Esophagus squamous epithelium (tissue), 5 donors: Measurements from ENCODE around the gene DMKN. TPM values are rescaled to one million over a fixed set of nuclear protein-coding genes. Genes with fewer than 3 reads are reported as not detected.

Experiments
- DNase-seq: peaks from one replicate; lab custom pipeline; 2025; lab: John Stamatoyannopoulos, UW
- H3K27ac ChIP-seq, 4 donors: fragments of 200-600 bp; sonication (generic); one replicate each; pipeline ENCODE4 v1.5.1; 2016 to 2019; ENCODE audit warnings: mild to moderate bottlenecking in 1 of 4
- H3K27me3 ChIP-seq, 4 donors: fragments of 200-600 bp; sonication (generic); 1 replicate in 3 of 4; 2 replicates in 1 of 4; pipeline versions ENCODE4 v1.5.1 to v1.6.0; 2017 to 2021; ENCODE audit warnings: antibody characterized with exemption in 1 of 4
- H3K36me3 ChIP-seq, 3 donors: fragments of 200-600 bp; sonication (generic); one replicate each; pipeline ENCODE4 v1.5.1; 2016 to 2019
- H3K4me1 ChIP-seq, 3 donors: fragments of 200-600 bp; sonication (generic); one replicate each; pipeline ENCODE4 v1.5.1; 2017 to 2019
- H3K4me3 ChIP-seq, 4 donors: fragments of 200-600 bp; sonication (generic); 1 replicate in 3 of 4; 2 replicates in 1 of 4; pipeline ENCODE4 v1.5.1; 2016 to 2019; ENCODE audit warnings: mild to moderate bottlenecking in 2 of 4, moderate library complexity in 1 of 4
- H3K9me3 ChIP-seq, 3 donors: fragments of 200-600 bp; sonication (generic); one replicate each; pipeline ENCODE4 v1.5.1; 2016 to 2019
- POLR2A ChIP-seq, 4 donors: fragments of 450-650 bp; IDR thresholded peaks; one replicate each; pipeline ENCODE4 v1.6.1; 2017; ENCODE audit warnings: antibody characterized with exemption in 4 of 4, mild to moderate bottlenecking in 4 of 4, moderate library complexity in 3 of 4
- WGBS, 2 donors: methylation state at CpG; one replicate each; pipeline ENCODE4 v1.1.5; 2018; 5-methylcytosine and 5-hydroxymethylcytosine counted together
- intact Hi-C: fragments of 100-400 bp; cut with DNase I; formaldehyde crosslinking; loops from one replicate; pipeline ENCODE4 v1.15.0; 2022
- total RNA-seq, 4 donors: library from RNA; depleted of rRNA; stranded (reverse); fragments of >200 nt; gene quantifications; one replicate each; pipeline ENCODE4 v1.1.0, GENCODE V29; 2016
- TF ChIP-seq, protein P1 (sequence below), 6 experiments: fragments of 450-650 bp in 4 of 6; fragments of 200-600 bp in 2 of 6; sonication (generic) in 2 of 6; IDR thresholded peaks; one replicate each; pipeline ENCODE4 v1.5.1; 2016 to 2019; ENCODE audit warnings: antibody characterized with exemption in 6 of 6, mild to moderate bottlenecking in 4 of 6, moderate library complexity in 4 of 6
- donor health status: DM: yes; HTN: yes; CAD: no.

Gene DMKN
- total RNA-seq, 4 donors from 2014 or later: 81.6 to 449 (median 257) TPM

GRCh38 chr19:35549879-35550523, 36.6 kb upstream of the DMKN start:
- Histone ChIP-seq H3K27ac (no peak overlapping the region), H3K4me3 (no peak overlapping the region), H3K27me3 (no peaks in the 10 kb centered on the region), H3K9me3 (no peaks in the 10 kb centered on the region), H3K4me1 (peaks cover 9 to 35% (median 12%) of the 10 kb centered on the region in 3 donors), H3K36me3 (peaks cover 0 to 39% (median 7%) of the 10 kb centered on the region in 3 donors)
- intact Hi-C loops: loop anchor here (10.0 kb wide), 1 partner anchor 165 kb away; the partner anchor contains the start of gene KMT2B
- TF ChIP-seq, protein P1, sequence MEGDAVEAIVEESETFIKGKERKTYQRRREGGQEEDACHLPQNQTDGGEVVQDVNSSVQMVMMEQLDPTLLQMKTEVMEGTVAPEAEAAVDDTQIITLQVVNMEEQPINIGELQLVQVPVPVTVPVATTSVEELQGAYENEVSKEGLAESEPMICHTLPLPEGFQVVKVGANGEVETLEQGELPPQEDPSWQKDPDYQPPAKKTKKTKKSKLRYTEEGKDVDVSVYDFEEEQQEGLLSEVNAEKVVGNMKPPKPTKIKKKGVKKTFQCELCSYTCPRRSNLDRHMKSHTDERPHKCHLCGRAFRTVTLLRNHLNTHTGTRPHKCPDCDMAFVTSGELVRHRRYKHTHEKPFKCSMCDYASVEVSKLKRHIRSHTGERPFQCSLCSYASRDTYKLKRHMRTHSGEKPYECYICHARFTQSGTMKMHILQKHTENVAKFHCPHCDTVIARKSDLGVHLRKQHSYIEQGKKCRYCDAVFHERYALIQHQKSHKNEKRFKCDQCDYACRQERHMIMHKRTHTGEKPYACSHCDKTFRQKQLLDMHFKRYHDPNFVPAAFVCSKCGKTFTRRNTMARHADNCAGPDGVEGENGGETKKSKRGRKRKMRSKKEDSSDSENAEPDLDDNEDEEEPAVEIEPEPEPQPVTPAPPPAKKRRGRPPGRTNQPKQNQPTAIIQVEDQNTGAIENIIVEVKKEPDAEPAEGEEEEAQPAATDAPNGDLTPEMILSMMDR (IDR thresholded peaks at IDR 0.05): no peak
- TF ChIP-seq POLR2A (IDR thresholded peaks at IDR 0.05): no peak
- no peak for DNase-seq
- 76 to 80% methylated on average over 3 to 5 of the region's 15 CpGs for WGBS, 2 donors

GRCh38 chr19:35549174-35549788, 35.8 kb upstream of the DMKN start:
- no peak for DNase-seq
- H3K4me3 ChIP-seq: no peak overlapping the region
- H3K27ac ChIP-seq: no peak overlapping the region
- no peaks in the 10 kb centered on the region for H3K9me3 ChIP-seq
- peaks cover 0 to 39% (median 7%) of the 10 kb centered on the region in 3 donors for H3K36me3 ChIP-seq
- TF ChIP-seq, protein P1 (IDR thresholded peaks at IDR 0.05): peak; percentile 69 to 83 (median 76)
- TF ChIP-seq POLR2A (IDR thresholded peaks at IDR 0.05): no peak
- intact Hi-C loops: loop anchor here (10.0 kb wide), 1 partner anchor 166 kb away; the partner anchor contains the start of gene KMT2B
- peaks cover 14 to 42% (median 16%) of the 10 kb centered on the region in 3 donors for H3K4me1 ChIP-seq
- WGBS, 2 donors: 20 to 22% methylated on average over 6 of the region's 6 CpGs
- no peaks in the 10 kb centered on the region for H3K27me3 ChIP-seq

GRCh38 chr19:35546532-35546931, 33.1 kb upstream of the DMKN start:
- peak overlapping the region; percentile 63 to 88 (median 82) for H3K4me3 ChIP-seq
- intact Hi-C loops: loop anchor here (10.0 kb wide), 1 partner anchor 168 kb away; the partner anchor contains the start of gene KMT2B
- no peak for DNase-seq
- WGBS, 2 donors: 61 to 79% methylated on average over 2 to 3 of the region's 8 CpGs
- H3K4me1 ChIP-seq: peaks cover 18 to 47% (median 19%) of the 10 kb centered on the region in 3 donors
- TF ChIP-seq, protein P1 (IDR thresholded peaks at IDR 0.05): no peak
- no peak for TF ChIP-seq POLR2A (IDR thresholded peaks at IDR 0.05)
- peaks cover 0 to 48% (median 7%) of the 10 kb centered on the region in 3 donors for H3K36me3 ChIP-seq
- no peaks in the 10 kb centered on the region for H3K27me3 ChIP-seq
- no peaks in the 10 kb centered on the region for H3K9me3 ChIP-seq
- peak overlapping the region in 3 of 4 donors; percentile 85 to 92 (median 88) for H3K27ac ChIP-seq

- H3K4me3 ChIP-seq: peak overlapping the region; percentile 63 to 88 (median 82)
- peaks cover 18 to 47% (median 19%) of the 10 kb centered on the region in 3 donors for H3K4me1 ChIP-seq
- peak overlapping the region; percentile 85 to 92 (median 86) for H3K27ac ChIP-seq
- no peak for TF ChIP-seq POLR2A (IDR thresholded peaks at IDR 0.05)
- TF ChIP-seq, protein P1 (IDR thresholded peaks at IDR 0.05): no peak
- WGBS, 2 donors: 4 to 8% methylated on average over 6 to 10 of the region's 27 CpGs
- no peaks in the 10 kb centered on the region for H3K27me3 ChIP-seq
- intact Hi-C loops: loop anchor here (10.0 kb wide), 1 partner anchor 169 kb away; the partner anchor contains the start of gene KMT2B
- peaks cover 0 to 46% (median 6%) of the 10 kb centered on the region in 3 donors for H3K36me3 ChIP-seq
- no peak for DNase-seq
- H3K9me3 ChIP-seq: no peaks in the 10 kb centered on the region
These were observed 32.5 kb upstream of the DMKN start for GRCh38 chr19:35545855-35546381.
